Gastroesophageal sphincter (tissue), 4 donors: Measurements from ENCODE around the gene SEC22B. TPM values are rescaled to one million over a fixed set of nuclear protein-coding genes. Genes with fewer than 3 reads are reported as not detected.
"Not testable (repeated sequence)": the region's sequence is repeated elsewhere in the genome, so short reads cannot be mapped to it uniquely, and the experiment has no call there.

Source experiments
- ATAC-seq: fragments of 150-250 bp; one replicate; pipeline ENCODE4 v1.9.1; 2016; ENCODE audit warnings: mild to moderate bottlenecking, moderate library complexity
- H3K27ac ChIP-seq, 4 donors: fragments of 200-600 bp; sonication (generic) in 3 of 4; 1 replicate in 3 of 4; 2 replicates in 1 of 4; pipeline ENCODE4 v1.5.1; 2016 to 2019
- H3K27me3 ChIP-seq: fragments of 200-600 bp; sonication (generic); one replicate; pipeline ENCODE4 v1.5.1; 2019
- H3K36me3 ChIP-seq, 2 donors: fragments of 200-600 bp; sonication (generic); one replicate each; pipeline ENCODE4 v1.5.1; 2019; ENCODE audit warnings: control low read depth in 1 of 2
- H3K4me1 ChIP-seq, 3 donors: fragments of 200-600 bp; sonication (generic); 1 replicate in 2 of 3; 2 replicates in 1 of 3; pipeline ENCODE4 v1.5.1; 2016 to 2019; ENCODE audit warnings: control low read depth in 2 of 3
- H3K4me3 ChIP-seq, 2 donors: fragments of 200-600 bp; sonication (generic); one replicate each; pipeline ENCODE4 v1.5.1; 2019; ENCODE audit warnings: mild to moderate bottlenecking in 1 of 2, moderate library complexity in 1 of 2
- H3K9me3 ChIP-seq, 3 donors: fragments of 200-600 bp; sonication (generic); one replicate each; pipeline ENCODE4 v1.5.1; 2017 to 2019; ENCODE audit warnings: control low read depth in 2 of 3
- WGBS, 2 donors: methylation state at CpG; one replicate each; pipeline ENCODE4 v1.1.5; 2018; ENCODE audit warnings: low coverage in 1 of 2; 5-methylcytosine and 5-hydroxymethylcytosine counted together
- small RNA-seq, 4 donors: library from RNA; depleted of rRNA; stranded (forward); fragments of <200 nt; gene quantifications; one replicate each; pipeline ENCODE3, GENCODE V24; 2016
- total RNA-seq, 4 donors: library from RNA; depleted of rRNA; stranded (reverse); fragments of >200 nt; gene quantifications; one replicate each; pipeline ENCODE4 v1.1.0, GENCODE V29; 2016

The SEC22B gene
- total RNA-seq, 4 donors from 2014 or later, result 25.4 to 38.8 (median 26.0) TPM

DNA sequence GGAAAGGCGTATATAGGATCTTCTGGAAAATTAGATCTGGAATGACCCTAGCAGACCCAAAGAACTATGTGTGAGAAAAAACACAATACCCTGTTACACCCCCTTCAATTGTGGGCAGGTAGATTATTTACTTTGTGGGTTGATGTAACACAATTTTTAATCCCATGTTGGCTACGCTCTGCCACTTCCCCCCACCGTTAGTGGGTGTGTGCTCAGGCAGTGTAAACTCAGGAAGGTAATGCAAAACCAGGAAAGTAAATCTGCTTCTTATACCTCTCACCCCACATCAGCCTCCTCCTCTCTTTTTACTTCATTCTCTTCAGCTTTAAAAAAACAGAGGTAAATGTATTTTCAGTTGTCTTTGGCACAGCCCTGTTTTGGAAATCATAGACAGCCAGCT is 63.2 kb downstream of the SEC22B start:
- H3K4me1 ChIP-seq, H3K36me3 ChIP-seq, H3K27ac ChIP-seq, H3K27me3 ChIP-seq, ATAC-seq, H3K4me3 ChIP-seq, H3K9me3 ChIP-seq: not testable (repeated sequence)
- WGBS, 2 donors, result no CpG with 5 or more reads among the region's 3 CpGs

DNA sequence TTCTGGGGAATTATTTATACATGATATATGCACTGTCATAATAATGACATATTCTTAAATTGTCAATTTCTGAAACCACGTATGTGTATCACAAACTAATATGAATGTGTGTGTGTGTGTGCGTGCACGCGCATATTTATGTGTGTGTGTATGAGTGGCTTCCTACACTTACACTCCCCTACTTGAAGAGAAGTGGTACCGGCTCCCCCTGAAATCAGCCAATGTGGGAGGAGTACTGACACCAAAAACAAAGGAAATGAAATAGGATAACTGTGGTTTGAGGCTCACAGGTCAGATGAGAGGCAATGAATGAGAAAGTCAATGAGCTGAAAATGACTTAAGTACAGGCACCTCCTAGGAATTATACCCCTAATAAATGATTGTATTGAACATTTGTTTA is 64.1 kb downstream of the SEC22B start:
- ATAC-seq, H3K27me3 ChIP-seq, H3K27ac ChIP-seq, H3K9me3 ChIP-seq, H3K36me3 ChIP-seq, H3K4me1 ChIP-seq, H3K4me3 ChIP-seq: not testable (repeated sequence)
- WGBS, 2 donors, result 91% methylated on average over 5 of the region's 5 CpGs; no CpG with 5 or more reads in 1 of the 2 donors

DNA sequence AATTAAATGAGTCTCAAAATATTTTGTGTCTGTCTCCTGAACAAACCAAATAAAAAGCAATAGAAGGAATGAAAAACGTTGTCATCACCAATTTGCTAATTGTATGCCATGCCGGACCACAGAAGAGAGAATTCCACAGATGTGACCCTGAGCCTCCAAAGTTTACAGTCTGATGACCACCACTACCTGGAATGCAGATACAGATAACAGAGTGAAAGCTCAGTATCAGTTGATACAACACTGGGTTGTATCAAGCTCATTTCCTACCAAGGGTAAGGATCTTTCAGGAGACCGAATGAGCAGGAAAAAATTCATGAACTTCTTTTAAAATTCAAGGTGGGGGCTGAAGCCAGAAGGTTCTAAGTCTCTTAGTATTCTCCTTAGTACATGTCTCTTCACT is 64.5 kb downstream of the SEC22B start:
- not testable (repeated sequence) for ATAC-seq, H3K4me1 ChIP-seq

DNA sequence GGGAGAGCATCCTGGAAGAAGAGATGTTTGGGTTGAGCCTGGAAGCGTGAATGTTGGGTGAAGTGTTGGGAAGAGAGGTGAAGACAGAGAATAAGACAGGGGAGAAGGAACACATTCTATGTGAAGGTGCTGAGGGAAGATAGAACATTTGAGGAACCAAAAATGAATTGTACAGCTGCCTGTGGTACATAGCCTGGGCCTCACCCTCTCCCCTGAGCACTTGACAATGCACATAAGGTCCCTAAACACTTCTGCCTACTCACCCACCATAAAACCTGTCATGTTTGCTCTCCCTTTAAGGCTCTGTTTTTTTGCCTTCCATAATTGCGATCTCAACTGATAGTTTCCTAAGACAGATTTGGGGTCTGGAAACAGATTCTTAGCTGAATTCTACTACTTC is 65.3 kb downstream of the SEC22B start:
- H3K27me3 ChIP-seq, ATAC-seq, H3K27ac ChIP-seq, H3K36me3 ChIP-seq, H3K9me3 ChIP-seq, H3K4me3 ChIP-seq, H3K4me1 ChIP-seq: not testable (repeated sequence)
- 100% methylated on average over 1 of the region's 2 CpGs; no CpG with 5 or more reads in 1 of the 2 donors for WGBS, 2 donors

More for the DNA sequence above, 64.5 kb downstream of the SEC22B start:
- WGBS, 2 donors, result no CpG with 5 or more reads among the region's 3 CpGs
- H3K27me3 ChIP-seq, H3K27ac ChIP-seq, H3K36me3 ChIP-seq, H3K9me3 ChIP-seq, H3K4me3 ChIP-seq: not testable (repeated sequence)

DNA sequence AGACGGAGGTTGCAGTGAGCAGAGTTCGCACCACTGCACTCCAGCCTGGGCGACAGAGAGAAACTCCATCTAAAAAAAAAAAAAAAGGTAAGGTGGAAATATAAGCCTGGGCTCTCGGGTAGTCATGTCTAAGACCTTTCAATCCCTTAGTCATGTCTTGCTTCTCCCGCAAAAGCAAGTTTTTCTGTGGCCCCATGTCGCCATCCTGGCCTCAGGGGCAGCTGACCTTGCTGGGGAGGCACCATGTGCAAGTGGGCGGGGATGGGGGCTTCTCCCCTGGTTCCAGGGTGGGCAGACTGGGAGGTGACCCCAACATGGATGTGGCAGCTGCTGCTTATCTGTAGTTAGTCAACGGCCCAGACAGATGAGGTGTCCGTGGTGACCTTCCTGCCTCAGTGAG is 66.7 kb downstream of the SEC22B start:
- H3K9me3 ChIP-seq, H3K27me3 ChIP-seq, ATAC-seq, H3K4me1 ChIP-seq, H3K4me3 ChIP-seq, H3K36me3 ChIP-seq, H3K27ac ChIP-seq: not testable (repeated sequence)
- 93% methylated on average over 4 of the region's 9 CpGs; no CpG with 5 or more reads in 1 of the 2 donors for WGBS, 2 donors

DNA sequence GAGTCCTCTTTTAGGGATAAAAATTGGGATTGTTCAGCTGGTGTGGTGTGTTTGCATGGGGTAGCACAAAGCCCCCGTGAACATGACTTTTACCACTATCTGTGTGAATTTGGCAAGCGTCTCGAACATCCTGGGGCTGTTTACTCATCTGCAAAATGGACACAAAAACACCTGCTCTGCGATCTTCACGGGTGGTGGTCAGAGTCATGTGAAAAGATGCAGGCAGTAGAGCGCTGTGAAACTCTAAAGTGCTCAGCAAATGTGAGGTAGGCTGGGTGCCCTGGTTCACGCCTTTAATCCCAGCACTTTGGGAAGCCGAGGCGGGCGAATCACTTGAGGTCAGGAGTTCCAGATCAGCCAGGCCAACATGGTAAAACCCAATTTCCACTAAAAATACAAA is 67.1 kb downstream of the SEC22B start:
- H3K27me3 ChIP-seq, H3K4me3 ChIP-seq, H3K27ac ChIP-seq, H3K36me3 ChIP-seq, H3K4me1 ChIP-seq, ATAC-seq, H3K9me3 ChIP-seq: not testable (repeated sequence)
- WGBS, 2 donors, result 100% methylated on average over 1 of the region's 10 CpGs; no CpG with 5 or more reads in 1 of the 2 donors

DNA sequence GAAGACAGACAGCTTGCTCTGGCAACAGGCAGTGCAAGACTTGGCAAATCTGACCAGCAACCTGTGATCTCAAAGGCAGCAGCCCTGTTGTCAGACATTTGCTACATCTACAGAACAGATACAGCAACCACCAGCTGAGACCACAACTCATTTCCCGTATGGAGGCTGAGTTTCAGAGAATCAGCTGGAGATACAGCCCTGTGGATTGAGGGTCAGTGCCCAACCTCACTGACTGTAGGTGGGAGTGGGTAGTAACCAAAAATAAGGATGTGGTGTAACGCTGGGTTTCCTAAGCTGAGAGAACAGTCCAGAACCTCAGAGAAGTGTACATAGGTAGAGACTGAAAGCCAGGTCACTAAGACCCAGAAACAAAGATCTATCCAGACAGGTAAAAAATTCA is 71.0 kb downstream of the SEC22B start:
- H3K27me3 ChIP-seq, ATAC-seq, H3K4me3 ChIP-seq, H3K9me3 ChIP-seq, H3K27ac ChIP-seq, H3K4me1 ChIP-seq, H3K36me3 ChIP-seq: not testable (repeated sequence)
- WGBS, 2 donors, result 80% methylated on average over 1 of the region's 2 CpGs; no CpG with 5 or more reads in 1 of the 2 donors

DNA sequence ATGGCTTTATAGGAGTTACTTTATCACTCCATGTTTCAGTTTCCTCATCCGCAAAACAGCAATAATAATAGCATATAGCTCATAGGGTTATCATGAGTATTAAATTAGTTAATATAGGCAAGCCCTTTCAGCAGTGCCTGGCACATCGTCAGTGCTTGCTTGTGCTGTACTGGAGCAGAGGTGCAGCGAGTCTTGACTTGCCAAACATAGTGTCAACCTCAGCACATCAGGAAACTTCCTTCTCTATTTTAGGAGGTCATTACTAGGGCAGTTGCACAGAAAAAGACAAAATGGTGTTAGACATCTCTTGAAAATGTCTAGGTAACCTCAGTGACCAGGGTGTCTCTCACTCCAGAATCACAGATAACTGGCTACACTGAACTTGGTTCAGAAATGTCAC is 72.6 kb downstream of the SEC22B start:
- H3K4me1 ChIP-seq, H3K9me3 ChIP-seq, H3K27ac ChIP-seq, H3K4me3 ChIP-seq, H3K27me3 ChIP-seq, H3K36me3 ChIP-seq: not testable (repeated sequence)
- peak; percentile 41 for ATAC-seq
- WGBS, 2 donors, result no CpG with 5 or more reads among the region's 3 CpGs

DNA sequence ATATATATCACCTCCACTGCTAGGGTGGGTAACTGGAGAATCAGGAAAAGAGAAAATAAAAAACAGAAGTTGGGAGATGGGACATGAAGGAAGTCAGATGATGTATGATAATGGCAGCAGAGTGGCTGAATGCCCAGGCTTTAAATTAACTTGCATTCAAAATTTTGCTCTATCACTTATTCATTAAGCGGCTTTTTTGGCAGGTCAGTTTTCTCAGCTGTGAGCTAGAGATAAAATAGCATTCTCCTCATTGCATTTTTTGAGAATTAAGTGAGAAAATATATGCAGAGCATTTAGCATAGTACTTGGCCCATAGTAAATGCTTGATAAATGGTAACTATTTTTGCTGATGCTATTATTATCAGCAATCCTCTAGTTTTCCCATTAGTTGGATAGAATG is 74.7 kb downstream of the SEC22B start:
- H3K36me3 ChIP-seq, H3K4me3 ChIP-seq, ATAC-seq, H3K4me1 ChIP-seq, H3K27me3 ChIP-seq, H3K9me3 ChIP-seq, H3K27ac ChIP-seq: not testable (repeated sequence)
- WGBS, 2 donors, result 73 to 82% methylated on average over 1 of the region's 1 CpG

Small RNAs within 50 kb of the gene (small RNA-seq; reads per million reads assigned to genes)
- 0 reads per million in 4 donors for gene RNU6-465P

Other genes with a start within 250 kb of the SEC22B start
- gene NOTCH2, start 106.9 kb downstream of the SEC22B start, total RNA-seq, result 100 to 1,000 TPM in 2 of 4 donors, 10 to 100 TPM in 2; 79.8 to 150 (median 105) TPM
- 10 to 100 TPM in 3 of 4 donors, 1 to 10 TPM in 1; 7.6 to 16.2 (median 13.0) TPM for gene NBPF8, start 238.5 kb upstream of the SEC22B start, total RNA-seq